ENCODE results near the gene EXO5.

EXO5 gene, protein sequence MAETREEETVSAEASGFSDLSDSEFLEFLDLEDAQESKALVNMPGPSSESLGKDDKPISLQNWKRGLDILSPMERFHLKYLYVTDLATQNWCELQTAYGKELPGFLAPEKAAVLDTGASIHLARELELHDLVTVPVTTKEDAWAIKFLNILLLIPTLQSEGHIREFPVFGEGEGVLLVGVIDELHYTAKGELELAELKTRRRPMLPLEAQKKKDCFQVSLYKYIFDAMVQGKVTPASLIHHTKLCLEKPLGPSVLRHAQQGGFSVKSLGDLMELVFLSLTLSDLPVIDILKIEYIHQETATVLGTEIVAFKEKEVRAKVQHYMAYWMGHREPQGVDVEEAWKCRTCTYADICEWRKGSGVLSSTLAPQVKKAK

DNA sequence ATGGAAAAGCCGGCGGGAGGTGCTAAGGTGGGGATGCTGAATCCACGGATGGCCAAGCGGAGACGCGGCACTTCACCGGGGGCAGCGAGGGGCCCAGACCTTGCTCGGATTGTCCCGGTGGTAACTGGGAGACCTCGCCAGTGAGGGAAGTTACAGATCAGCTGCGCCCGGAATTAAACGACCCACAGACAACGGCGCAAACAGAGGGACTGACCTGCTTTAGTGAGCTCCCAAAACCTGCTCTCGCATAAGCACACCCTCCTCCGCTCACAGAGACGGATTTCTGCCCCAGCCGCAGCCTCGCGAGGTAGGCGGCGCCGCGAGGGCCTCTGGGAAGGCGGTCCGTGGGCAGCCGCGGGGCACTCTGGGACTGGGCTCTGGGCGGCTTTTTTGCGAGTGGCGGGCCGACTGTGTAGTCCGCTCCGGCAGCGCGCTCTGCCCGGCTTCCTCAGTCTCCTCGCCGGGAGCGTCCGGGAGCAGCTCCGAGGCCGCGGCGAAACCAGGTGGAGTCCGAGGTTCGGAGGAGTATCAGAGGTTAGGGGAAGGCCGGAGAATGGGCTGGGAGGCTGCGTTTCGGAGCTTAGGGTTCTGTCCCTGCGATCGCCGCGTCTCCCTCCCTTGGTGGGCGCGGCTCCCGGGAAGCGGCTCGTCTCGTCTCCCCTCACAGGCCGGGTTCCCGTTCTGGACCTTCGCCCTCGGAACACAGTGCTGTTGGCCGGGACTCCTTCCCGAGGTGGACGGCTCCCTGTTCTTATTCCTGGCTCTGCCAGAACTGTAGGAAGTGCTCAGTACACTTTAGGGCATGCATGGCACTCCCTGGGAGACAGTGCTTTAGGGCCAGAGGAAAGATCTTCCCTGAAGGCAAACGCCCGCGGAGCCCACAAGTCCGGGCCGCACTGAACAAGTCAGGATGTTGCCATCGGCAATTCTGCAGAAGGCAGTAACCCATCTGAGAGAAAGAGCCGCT lies at the start of gene EXO5:
TSS of gene EXO5 (plus strand) at position 393 of the 967 bp plus-strand sequence. CDS start 5,778 bp downstream, outside the sequence.
- peak; percentile 59 for DNase-seq (ENCODE audit: low read depth)
- peak within 1 kb of the TSS; percentile 84 for H3K4me3 ChIP-seq (ENCODE audit: low read depth, low read length)
- TF ChIP-seq, protein P1, sequence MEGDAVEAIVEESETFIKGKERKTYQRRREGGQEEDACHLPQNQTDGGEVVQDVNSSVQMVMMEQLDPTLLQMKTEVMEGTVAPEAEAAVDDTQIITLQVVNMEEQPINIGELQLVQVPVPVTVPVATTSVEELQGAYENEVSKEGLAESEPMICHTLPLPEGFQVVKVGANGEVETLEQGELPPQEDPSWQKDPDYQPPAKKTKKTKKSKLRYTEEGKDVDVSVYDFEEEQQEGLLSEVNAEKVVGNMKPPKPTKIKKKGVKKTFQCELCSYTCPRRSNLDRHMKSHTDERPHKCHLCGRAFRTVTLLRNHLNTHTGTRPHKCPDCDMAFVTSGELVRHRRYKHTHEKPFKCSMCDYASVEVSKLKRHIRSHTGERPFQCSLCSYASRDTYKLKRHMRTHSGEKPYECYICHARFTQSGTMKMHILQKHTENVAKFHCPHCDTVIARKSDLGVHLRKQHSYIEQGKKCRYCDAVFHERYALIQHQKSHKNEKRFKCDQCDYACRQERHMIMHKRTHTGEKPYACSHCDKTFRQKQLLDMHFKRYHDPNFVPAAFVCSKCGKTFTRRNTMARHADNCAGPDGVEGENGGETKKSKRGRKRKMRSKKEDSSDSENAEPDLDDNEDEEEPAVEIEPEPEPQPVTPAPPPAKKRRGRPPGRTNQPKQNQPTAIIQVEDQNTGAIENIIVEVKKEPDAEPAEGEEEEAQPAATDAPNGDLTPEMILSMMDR (IDR thresholded peaks at IDR 0.05; ENCODE audit: low read depth, low read length, missing control alignments) = no peak

DNA sequence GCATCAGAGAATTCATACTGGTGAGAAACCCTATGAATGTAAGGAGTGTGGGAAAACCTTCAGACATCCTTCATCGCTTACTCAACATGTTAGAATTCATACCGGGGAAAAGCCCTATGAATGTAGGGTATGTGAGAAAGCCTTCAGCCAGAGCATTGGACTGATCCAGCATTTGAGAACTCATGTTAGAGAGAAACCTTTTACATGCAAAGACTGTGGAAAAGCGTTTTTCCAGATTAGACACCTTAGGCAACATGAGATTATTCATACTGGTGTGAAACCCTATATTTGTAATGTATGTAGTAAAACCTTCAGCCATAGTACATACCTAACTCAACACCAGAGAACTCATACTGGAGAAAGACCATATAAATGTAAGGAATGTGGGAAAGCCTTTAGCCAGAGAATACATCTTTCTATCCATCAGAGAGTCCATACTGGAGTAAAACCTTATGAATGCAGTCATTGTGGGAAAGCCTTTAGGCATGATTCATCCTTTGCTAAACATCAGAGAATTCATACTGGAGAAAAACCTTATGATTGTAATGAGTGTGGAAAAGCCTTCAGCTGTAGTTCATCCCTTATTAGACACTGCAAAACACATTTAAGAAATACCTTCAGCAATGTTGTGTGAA lies 45.5 kb upstream of the EXO5 start:
- no peak overlapping the region for H3K4me3 ChIP-seq (ENCODE audit: low read depth, low read length)

DNA sequence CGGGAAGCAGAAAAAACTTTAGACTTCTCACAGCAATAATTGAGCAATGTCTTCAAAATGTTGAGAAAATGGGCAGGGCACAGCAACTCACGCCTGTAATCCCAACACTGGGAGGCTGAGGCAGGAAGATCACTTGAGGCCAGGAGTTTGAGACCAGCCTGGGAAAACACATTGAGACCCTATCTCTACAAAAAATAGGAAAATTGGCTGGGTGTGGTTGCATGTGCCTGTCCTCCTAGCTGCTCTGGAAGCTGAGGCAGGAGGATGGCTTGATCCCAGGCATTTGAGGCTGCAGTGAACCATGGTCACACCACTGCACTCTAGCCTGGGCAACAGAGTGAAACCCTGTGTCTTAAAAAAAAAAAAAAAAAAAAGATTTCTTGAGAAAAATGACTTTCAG lies 39.2 kb upstream of the EXO5 start:
- DNase-seq (ENCODE audit: low read depth) = no peak
- no peak overlapping the region for H3K4me3 ChIP-seq (ENCODE audit: low read depth, low read length)
- TF ChIP-seq, protein P1 (IDR thresholded peaks at IDR 0.05; ENCODE audit: low read depth, low read length, missing control alignments) = no peak

More for the DNA sequence above, 45.5 kb upstream of the EXO5 start:
- DNase-seq (ENCODE audit: low read depth) = no peak
- TF ChIP-seq, protein P1 (IDR thresholded peaks at IDR 0.05; ENCODE audit: low read depth, low read length, missing control alignments) = no peak

DNA sequence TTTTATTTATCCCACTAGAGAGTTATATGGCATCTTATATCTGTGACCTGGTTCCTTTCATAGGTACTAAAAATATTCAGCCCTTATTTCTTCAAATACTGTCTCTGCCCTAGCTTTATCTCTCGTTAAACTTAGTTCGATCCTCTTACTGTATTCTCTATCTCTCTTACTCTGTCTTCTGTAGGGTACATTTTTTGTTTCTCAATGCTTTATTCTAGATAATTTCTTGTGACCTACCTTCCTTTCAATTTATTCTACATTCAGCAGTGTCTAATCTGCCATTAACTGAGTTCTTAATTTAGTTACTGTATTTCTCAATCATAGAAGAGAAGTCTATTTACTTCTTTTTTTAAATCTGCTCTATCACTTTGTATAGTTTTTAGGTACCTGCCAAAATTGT lies 33.3 kb upstream of the EXO5 start:
- no peak overlapping the region for H3K4me3 ChIP-seq (ENCODE audit: low read depth, low read length)
- DNase-seq (ENCODE audit: low read depth) = no peak
- TF ChIP-seq, protein P1 (IDR thresholded peaks at IDR 0.05; ENCODE audit: low read depth, low read length, missing control alignments) = no peak

DNA sequence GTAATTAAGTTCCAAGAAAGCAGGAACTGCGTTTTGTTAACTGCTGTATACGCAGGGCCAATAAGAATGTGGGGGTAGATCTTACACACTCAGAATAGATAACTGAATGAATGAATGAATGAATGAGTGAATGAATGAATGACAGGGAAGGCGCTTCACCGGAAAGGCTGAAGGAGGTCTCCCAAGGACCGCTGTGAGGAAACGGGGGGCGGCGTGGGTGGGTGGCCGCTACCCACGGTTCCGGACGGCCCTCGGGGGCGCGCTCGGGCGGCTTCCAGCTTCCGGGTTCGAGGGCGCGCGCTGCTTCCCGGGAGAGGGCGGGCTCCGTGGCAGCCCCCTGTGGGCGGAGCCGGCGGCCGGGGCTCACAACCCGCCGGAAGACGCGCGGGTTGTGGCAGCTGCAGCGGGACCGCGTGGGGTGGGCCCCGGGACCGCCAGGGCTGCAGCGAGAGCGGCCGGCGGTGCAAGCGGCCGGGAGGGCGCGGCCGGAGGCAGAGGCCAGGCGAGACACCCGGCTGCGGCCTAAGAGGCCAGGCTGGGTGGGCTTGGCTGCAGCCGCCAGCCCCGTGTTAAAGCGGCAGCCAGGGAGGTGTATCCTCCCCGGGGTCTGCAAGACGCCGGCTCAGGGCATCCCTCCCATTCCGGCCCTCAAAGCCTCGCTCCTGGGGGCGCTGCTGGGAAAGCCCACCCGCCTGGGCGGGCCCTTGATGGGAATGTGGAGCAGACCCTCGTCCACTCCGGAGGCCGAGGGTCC lies 31.5 kb upstream of the EXO5 start, which contains the start of gene ZFP69:
TSS of gene ZFP69 (plus strand) at position 367 of the 754 bp plus-strand sequence. CDS start 2,072 bp downstream, outside the sequence.
- TF ChIP-seq, protein P1 (IDR thresholded peaks at IDR 0.05; ENCODE audit: low read depth, low read length, missing control alignments) = no peak
- no peak for DNase-seq (ENCODE audit: low read depth)
- peak within 1 kb of the TSS; percentile 78 for H3K4me3 ChIP-seq (ENCODE audit: low read depth, low read length)

DNA sequence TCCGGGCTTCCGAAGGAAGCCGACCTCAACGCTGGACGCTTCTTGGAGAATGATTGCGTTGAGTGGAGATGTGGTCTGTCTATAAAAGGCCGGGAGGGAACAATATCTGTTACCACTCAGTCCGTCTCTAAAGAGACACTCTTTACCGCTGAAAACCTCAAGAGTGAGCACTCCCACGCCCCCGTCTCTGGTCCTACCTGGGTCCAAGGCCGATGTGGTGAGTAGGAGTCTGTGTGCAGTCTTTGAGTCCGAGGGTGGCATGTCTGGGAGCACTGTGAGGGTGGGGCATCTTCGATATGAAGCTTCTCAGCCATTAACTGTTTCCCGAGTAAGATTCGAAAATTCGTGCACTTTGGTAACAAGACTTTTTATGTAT lies 30.9 kb upstream of the EXO5 start:
- TF ChIP-seq, protein P1 (IDR thresholded peaks at IDR 0.05; ENCODE audit: low read depth, low read length, missing control alignments) = no peak
- peak overlapping the region; percentile 78 for H3K4me3 ChIP-seq (ENCODE audit: low read depth, low read length)
- no peak for DNase-seq (ENCODE audit: low read depth)
